ENCODE data around the gene CDH4.

DNA sequence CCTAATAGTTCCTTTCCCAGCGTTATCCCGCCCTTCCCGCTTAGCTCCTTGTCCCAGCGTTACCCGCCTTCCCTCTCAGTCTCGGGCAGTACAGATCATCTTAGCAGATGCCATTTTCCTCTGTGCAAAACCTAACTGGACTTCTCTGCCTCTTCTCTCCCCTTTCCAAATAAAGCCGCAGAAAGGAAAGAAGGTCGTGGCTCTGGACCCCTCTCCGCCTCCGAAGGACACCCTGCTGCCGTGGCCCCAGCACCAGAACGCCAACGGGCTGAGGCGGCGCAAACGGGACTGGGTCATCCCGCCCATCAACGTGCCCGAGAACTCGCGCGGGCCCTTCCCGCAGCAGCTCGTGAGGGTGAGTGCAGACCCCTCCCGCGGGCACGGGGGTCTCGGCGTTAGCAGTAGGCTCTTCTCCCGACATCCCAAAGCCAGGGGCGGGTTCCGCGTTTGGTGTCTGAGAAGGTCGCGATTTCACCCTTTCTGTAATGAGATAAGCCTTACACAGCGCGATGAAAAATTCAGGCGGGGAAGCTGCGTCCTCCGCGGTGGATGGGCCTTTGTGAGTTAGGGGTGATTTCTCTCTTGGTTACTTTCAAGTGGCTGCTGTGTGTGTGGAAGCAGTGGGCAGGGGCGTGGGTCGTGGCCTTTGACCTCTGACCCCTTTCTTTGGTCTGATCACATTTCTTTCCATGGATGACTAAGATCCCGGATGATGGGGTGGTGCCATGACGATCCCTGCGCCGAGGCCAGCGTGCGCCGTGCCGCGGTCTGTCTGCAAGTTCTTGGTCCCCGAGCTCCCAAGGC, 521.0 kb downstream of the CDH4 start:
- TF ChIP-seq, protein P1, sequence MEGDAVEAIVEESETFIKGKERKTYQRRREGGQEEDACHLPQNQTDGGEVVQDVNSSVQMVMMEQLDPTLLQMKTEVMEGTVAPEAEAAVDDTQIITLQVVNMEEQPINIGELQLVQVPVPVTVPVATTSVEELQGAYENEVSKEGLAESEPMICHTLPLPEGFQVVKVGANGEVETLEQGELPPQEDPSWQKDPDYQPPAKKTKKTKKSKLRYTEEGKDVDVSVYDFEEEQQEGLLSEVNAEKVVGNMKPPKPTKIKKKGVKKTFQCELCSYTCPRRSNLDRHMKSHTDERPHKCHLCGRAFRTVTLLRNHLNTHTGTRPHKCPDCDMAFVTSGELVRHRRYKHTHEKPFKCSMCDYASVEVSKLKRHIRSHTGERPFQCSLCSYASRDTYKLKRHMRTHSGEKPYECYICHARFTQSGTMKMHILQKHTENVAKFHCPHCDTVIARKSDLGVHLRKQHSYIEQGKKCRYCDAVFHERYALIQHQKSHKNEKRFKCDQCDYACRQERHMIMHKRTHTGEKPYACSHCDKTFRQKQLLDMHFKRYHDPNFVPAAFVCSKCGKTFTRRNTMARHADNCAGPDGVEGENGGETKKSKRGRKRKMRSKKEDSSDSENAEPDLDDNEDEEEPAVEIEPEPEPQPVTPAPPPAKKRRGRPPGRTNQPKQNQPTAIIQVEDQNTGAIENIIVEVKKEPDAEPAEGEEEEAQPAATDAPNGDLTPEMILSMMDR (IDR thresholded peaks at IDR 0.05) = no peak
- no peak for TF ChIP-seq POLR2A (IDR thresholded peaks at IDR 0.05)
